SK-N-SH (cell line): ENCODE measurements around the gene PRC1. TPM values are rescaled to one million over a fixed set of nuclear protein-coding genes. Genes with fewer than 3 reads are reported as not detected.

Experiments used
- CTCF ChIA-PET: fragments of 300-600, 350-600 bp; formaldehyde crosslinking; extraction: SDS; loops from one replicate; lab custom pipeline; 2021; lab: Yijun Ruan, JAX
- POLR2A ChIA-PET: fragments of 350-600 bp; sonication (Branson Sonifier 250); formaldehyde crosslinking; extraction: SDS; loops from one replicate; lab custom pipeline; 2020; ENCODE audit warnings: antibody characterized with exemption, inconsistent platforms; lab: Yijun Ruan, JAX
- DNase-seq: peaks from one replicate; pipeline ENCODE4 v3.0.0; 2012
- H2AFZ ChIP-seq: fragments of 200-600 bp; sonication (generic); 2 replicates; pipeline ENCODE4 v1.8.1; 2016; ENCODE audit warnings: antibody characterized with exemption, mild to moderate bottlenecking, low read depth
- H3F3A ChIP-seq: fragments of 200-600 bp; sonication (generic); replicated peaks from 2 replicates; pipeline ENCODE3; 2016; ENCODE audit warnings: antibody characterized with exemption, mild to moderate bottlenecking; ENCODE audit not compliant: insufficient read depth
- H3K27ac ChIP-seq, 2 experiments: fragments of 200-500 bp in 1 of 2; fragments of 200-600 bp in 1 of 2; sonication (Bioruptor generic) in 1 of 2; sonication (generic), shearing (Covaris generic) in 1 of 2; 2 replicates each; pipeline versions ENCODE4 v1.5.1 to v1.6.1; 2014 to 2016; ENCODE audit warnings: low read depth in 2 of 2, inconsistent platforms in 1 of 2, low read length in 1 of 2, mild to moderate bottlenecking in 1 of 2, mixed read lengths in 1 of 2
- H3K27me3 ChIP-seq: fragments of 200-600 bp; sonication (generic), shearing (Covaris generic); 2 replicates; pipeline ENCODE4 v1.6.1; 2016; ENCODE audit warnings: mixed run types; ENCODE audit not compliant: insufficient read depth
- H3K36me3 ChIP-seq, 2 experiments: fragments of 200-500 bp in 1 of 2; fragments of 200-600 bp in 1 of 2; sonication (Bioruptor generic) in 1 of 2; sonication (generic) in 1 of 2; replicated peaks in 1 of 2; 2 replicates each; pipeline versions ENCODE3 to v1.5.1; 2014 to 2016; ENCODE audit warnings: low read length in 1 of 2, mild to moderate bottlenecking in 1 of 2; ENCODE audit not compliant: insufficient read depth in 2 of 2, control insufficient read depth in 1 of 2
- H3K4me1 ChIP-seq, 2 experiments: fragments of 200-500 bp in 1 of 2; fragments of 200-600 bp in 1 of 2; sonication (Bioruptor generic) in 1 of 2; sonication (generic), shearing (Covaris generic) in 1 of 2; 2 replicates each; pipeline versions ENCODE4 v1.5.1 to v1.6.1; 2014 to 2016; ENCODE audit warnings: low read depth in 1 of 2, low read length in 1 of 2, mixed run types in 1 of 2; ENCODE audit not compliant: insufficient read depth in 2 of 2, control insufficient read depth in 1 of 2
- H3K4me2 ChIP-seq: fragments of 200-600 bp; sonication (generic), shearing (Covaris generic); 2 replicates; pipeline ENCODE4 v1.6.1; 2017; ENCODE audit warnings: mixed run types
- H3K4me3 ChIP-seq, 2 experiments: fragments of 200-500 bp in 1 of 2; fragments of 200-600 bp in 1 of 2; sonication (Bioruptor generic) in 1 of 2; sonication (generic), shearing (Covaris generic) in 1 of 2; 2 replicates each; pipeline versions ENCODE4 v1.5.1 to v1.8.1; 2014 to 2016; ENCODE audit warnings: low read depth in 2 of 2, inconsistent platforms in 1 of 2, low read length in 1 of 2, mild to moderate bottlenecking in 1 of 2, mixed read lengths in 1 of 2, moderate library complexity in 1 of 2
- H3K79me2 ChIP-seq: fragments of 200-600 bp; sonication (generic); 2 replicates; pipeline ENCODE4 v1.8.1; 2017; ENCODE audit warnings: mild to moderate bottlenecking; ENCODE audit not compliant: insufficient read depth
- H3K9ac ChIP-seq: fragments of 200-600 bp; sonication (generic); 2 replicates; pipeline ENCODE4 v1.6.1; 2017; ENCODE audit warnings: mixed run types
- H3K9me2 ChIP-seq: fragments of 200-600 bp; sonication (generic); 2 replicates; pipeline ENCODE4 v1.6.1; 2017; ENCODE audit warnings: mixed run types
- H3K9me3 ChIP-seq: fragments of 200-600 bp; sonication (generic); 2 replicates; pipeline ENCODE4 v1.6.1; 2017; ENCODE audit warnings: mixed run types, mild to moderate bottlenecking, moderate library complexity
- H4K20me1 ChIP-seq: fragments of 200-600 bp; sonication (generic); 2 replicates; pipeline ENCODE4 v1.6.1; 2017; ENCODE audit warnings: mild to moderate bottlenecking, mixed run types; ENCODE audit not compliant: insufficient read depth
- CHD2 ChIP-seq: fragments of 150-350 bp; IDR thresholded peaks from 2 replicates; pipeline ENCODE4 v1.6.1; 2018; ENCODE audit warnings: low read length; ENCODE audit not compliant: partially characterized antibody
- ELF1 ChIP-seq: IDR thresholded peaks from 2 replicates; pipeline ENCODE4 v1.4.0; 2012
- EZH2phosphoT487 ChIP-seq: fragments of 200-600 bp; sonication (generic); IDR thresholded peaks from 2 replicates; pipeline ENCODE4 v1.6.1; 2017; ENCODE audit warnings: low read depth, mixed run types, mild to moderate bottlenecking, antibody characterized with exemption, moderate library complexity, borderline replicate concordance
- FOSL2 ChIP-seq: IDR thresholded peaks from 2 replicates; pipeline ENCODE4 v1.4.0; 2012; ENCODE audit warnings: low read depth, mild to moderate bottlenecking, moderate library complexity, borderline replicate concordance
- FOXJ3 ChIP-seq: sonication (generic); formaldehyde crosslinking; IDR thresholded peaks from 2 replicates; pipeline ENCODE4 v1.5.1; 2020; ENCODE audit warnings: mild to moderate bottlenecking, missing genetic modification reagents
- FOXM1 ChIP-seq: IDR thresholded peaks from 2 replicates; pipeline ENCODE4 v1.4.0; 2012; ENCODE audit warnings: low read depth, mild to moderate bottlenecking
- GABPA ChIP-seq: IDR thresholded peaks from 2 replicates; pipeline ENCODE4 v1.4.0; 2012; ENCODE audit warnings: low read depth, mild to moderate bottlenecking
- JUND ChIP-seq: IDR thresholded peaks from 2 replicates; pipeline ENCODE4 v1.4.0; 2012
- MXI1 ChIP-seq: IDR thresholded peaks from 2 replicates; pipeline ENCODE4 v1.6.1; 2012; ENCODE audit warnings: mild to moderate bottlenecking, low read depth, low read length, improper control_type of control experiment
- RAD21 ChIP-seq: IDR thresholded peaks from 2 replicates; pipeline ENCODE4 v1.6.1; 2012; ENCODE audit warnings: mild to moderate bottlenecking, low read length
- RFX5 ChIP-seq: IDR thresholded peaks from 2 replicates; pipeline ENCODE4 v1.6.1; 2012; ENCODE audit warnings: mild to moderate bottlenecking, improper control_type of control experiment, low read length
- SIN3A ChIP-seq: IDR thresholded peaks from 2 replicates; pipeline ENCODE4 v1.6.1; 2012; ENCODE audit warnings: low read depth, mild to moderate bottlenecking, low read length, moderate library complexity, borderline replicate concordance
- TCF12 ChIP-seq: IDR thresholded peaks from 2 replicates; pipeline ENCODE4 v1.4.0; 2012
- TEAD4 ChIP-seq: IDR thresholded peaks from 2 replicates; pipeline ENCODE4 v1.4.0; 2012; ENCODE audit warnings: mild to moderate bottlenecking, borderline replicate concordance; ENCODE audit not compliant: insufficient read depth
- WGBS: methylation state at CpG from one replicate; pipeline ENCODE4 v1.1.6; 2017; ENCODE audit warnings: low lambda C conversion rate; 5-methylcytosine and 5-hydroxymethylcytosine counted together
- polyA plus RNA-seq, 3 experiments: library from polyadenylated mRNA; depleted of rRNA; stranded (reverse); fragments of >200 nt; gene quantifications; 2 replicates each; pipeline ENCODE4 v1.2.3, GENCODE V29; 2012
- TF ChIP-seq, protein P1 (sequence below): IDR thresholded peaks from 2 replicates; pipeline ENCODE4 v1.4.0; 2012; ENCODE audit warnings: low read depth, borderline replicate concordance
- TF ChIP-seq, protein P2 (sequence below): IDR thresholded peaks from 2 replicates; pipeline ENCODE4; 2012

The PRC1 gene
- polyA plus RNA-seq, 1 of the 3 experiments (the other 2 are of a cell fraction), result 125 TPM

DNA sequence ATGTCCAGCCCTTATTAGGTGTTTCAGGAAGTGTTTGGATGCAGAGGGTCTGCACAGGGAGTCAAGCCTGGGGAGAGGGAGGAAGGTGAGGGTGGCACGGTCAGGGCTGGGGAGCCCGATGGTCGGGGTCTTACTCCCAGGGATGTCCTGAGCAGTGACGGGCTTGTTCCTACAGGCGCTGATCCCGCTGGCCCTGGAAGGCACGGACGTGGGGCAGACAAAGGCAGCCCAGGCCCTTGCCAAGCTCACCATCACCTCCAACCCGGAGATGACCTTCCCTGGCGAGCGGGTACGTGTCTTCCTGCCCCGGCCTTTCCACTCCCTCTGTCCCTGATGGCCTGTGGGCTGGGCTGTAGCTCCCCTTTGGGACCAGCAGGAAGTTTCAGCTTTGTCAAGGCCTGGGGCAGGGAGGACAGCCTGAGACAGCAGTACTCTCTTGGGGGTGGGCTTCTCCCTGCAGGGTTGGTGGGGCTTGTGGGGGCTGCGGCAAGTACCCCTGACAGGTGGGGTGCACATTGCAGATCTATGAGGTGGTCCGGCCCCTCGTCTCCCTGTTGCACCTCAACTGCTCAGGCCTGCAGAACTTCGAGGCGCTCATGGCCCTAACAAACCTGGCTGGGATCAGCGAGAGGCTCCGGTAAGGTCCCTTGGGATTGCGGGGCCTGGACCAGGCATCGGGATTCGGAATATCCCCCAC is 44.2 kb downstream of the PRC1 start:
- H3K27ac ChIP-seq, result no peak overlapping the region
- ChIA-PET POLR2A (no interaction called here), CTCF (interaction anchor here (0.9 to 11.4 kb wide), 2 partner anchors 18 to 105 kb away, joined by 3 to 108 read pairs; partner anchors contain the start of genes HDDC3 and UNC45A)

DNA sequence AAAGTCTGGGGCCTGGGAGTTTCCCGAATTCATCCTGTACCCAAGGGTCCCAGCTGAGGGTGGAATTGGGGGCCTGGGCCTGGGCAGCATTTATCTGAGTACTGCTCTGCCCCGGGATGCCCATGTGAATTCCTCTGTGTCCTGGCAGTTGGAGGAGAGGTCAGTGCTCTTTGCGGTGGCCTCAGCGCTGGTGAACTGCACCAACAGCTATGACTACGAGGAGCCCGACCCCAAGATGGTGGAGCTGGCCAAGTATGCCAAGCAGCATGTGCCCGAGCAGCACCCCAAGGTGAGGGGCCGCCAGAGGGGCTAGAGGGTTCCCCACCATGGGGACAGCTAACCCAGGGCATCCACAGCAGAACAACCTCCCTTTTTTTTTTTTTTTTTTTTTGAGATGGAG is 45.8 kb downstream of the PRC1 start:
- Histone ChIP-seq H3K9me3 (no peaks in the 10 kb centered on the region), H3K36me3 (peaks cover 18 to 73% of the 10 kb centered on the region in 2 experiments), H3K27ac (no peak overlapping the region), H3K79me2 (no peaks in the 10 kb centered on the region), H3F3A (peaks cover 3% of the 10 kb centered on the region), H3K4me2 (no peak overlapping the region), H2AFZ (no peak overlapping the region), H3K9ac (no peak overlapping the region), H3K4me3 (no peak overlapping the region), H4K20me1 (no peaks in the 10 kb centered on the region), H3K4me1 (no peaks in the 10 kb centered on the region), H3K27me3 (no peaks in the 10 kb centered on the region), H3K9me2 (no peaks in the 10 kb centered on the region)
- CTCF ChIA-PET, result interaction anchor here (0.7 to 11.4 kb wide), 5 partner anchors 8 to 108 kb away, joined by 3 to 108 read pairs (median 5); partner anchors contain the start of genes HDDC3 and UNC45A
- POLR2A ChIA-PET, result interaction anchor here (1.0 to 1.3 kb wide), 4 partner anchors 9 to 74 kb away, joined by 3 to 8 read pairs (median 4); partner anchors contain the start of genes HDDC3, UNC45A and VPS33B
- 97% methylated on average over 8 of the region's 8 CpGs for WGBS
- DNase-seq, result no peak
- TF ChIP-seq MXI1 (no peak), FOXJ3 (CRISPR knock-in tag) (no peak), FOSL2 (no peak)
- TF ChIP-seq, protein P1, sequence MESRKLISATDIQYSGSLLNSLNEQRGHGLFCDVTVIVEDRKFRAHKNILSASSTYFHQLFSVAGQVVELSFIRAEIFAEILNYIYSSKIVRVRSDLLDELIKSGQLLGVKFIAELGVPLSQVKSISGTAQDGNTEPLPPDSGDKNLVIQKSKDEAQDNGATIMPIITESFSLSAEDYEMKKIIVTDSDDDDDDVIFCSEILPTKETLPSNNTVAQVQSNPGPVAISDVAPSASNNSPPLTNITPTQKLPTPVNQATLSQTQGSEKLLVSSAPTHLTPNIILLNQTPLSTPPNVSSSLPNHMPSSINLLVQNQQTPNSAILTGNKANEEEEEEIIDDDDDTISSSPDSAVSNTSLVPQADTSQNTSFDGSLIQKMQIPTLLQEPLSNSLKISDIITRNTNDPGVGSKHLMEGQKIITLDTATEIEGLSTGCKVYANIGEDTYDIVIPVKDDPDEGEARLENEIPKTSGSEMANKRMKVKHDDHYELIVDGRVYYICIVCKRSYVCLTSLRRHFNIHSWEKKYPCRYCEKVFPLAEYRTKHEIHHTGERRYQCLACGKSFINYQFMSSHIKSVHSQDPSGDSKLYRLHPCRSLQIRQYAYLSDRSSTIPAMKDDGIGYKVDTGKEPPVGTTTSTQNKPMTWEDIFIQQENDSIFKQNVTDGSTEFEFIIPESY, result no peak

More for the DNA sequence above, 44.2 kb downstream of the PRC1 start:
- Histone ChIP-seq H4K20me1 (no peaks in the 10 kb centered on the region), H3K4me1 (no peaks in the 10 kb centered on the region), H3K4me2 (no peak overlapping the region), H3K36me3 (peaks cover 14 to 62% of the 10 kb centered on the region in 2 experiments), H3K27me3 (no peaks in the 10 kb centered on the region), H3K9me2 (no peaks in the 10 kb centered on the region), H3K9me3 (no peaks in the 10 kb centered on the region), H2AFZ (no peak overlapping the region), H3K79me2 (no peaks in the 10 kb centered on the region), H3F3A (peaks cover 3% of the 10 kb centered on the region), H3K4me3 (no peak overlapping the region), H3K9ac (no peak overlapping the region)
- no peak for TF ChIP-seq TCF12
- no peak for TF ChIP-seq SIN3A
- TF ChIP-seq RAD21, result no peak
- TF ChIP-seq EZH2phosphoT487, result no peak
- TF ChIP-seq, protein P1, result no peak
- no peak for TF ChIP-seq JUND
- TF ChIP-seq, protein P2, sequence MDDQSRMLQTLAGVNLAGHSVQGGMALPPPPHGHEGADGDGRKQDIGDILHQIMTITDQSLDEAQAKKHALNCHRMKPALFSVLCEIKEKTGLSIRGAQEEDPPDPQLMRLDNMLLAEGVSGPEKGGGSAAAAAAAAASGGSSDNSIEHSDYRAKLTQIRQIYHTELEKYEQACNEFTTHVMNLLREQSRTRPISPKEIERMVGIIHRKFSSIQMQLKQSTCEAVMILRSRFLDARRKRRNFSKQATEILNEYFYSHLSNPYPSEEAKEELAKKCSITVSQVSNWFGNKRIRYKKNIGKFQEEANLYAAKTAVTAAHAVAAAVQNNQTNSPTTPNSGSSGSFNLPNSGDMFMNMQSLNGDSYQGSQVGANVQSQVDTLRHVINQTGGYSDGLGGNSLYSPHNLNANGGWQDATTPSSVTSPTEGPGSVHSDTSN, result no peak
- TF ChIP-seq FOXM1, result no peak
- no peak for TF ChIP-seq CHD2
- no peak for TF ChIP-seq MXI1
- TF ChIP-seq TEAD4, result no peak
- TF ChIP-seq ELF1, result no peak
- TF ChIP-seq GABPA, result no peak
- no peak for TF ChIP-seq FOSL2
- TF ChIP-seq RFX5, result no peak
- no peak for DNase-seq
- 97% methylated on average over 14 of the region's 23 CpGs for WGBS
